ENCODE results near the gene MAN2B1.
"Not testable (repeated sequence)": the region's sequence is repeated elsewhere in the genome, so short reads cannot be mapped to it uniquely, and the experiment has no call there.

The MAN2B1 gene

GRCh38 chr19:12656899-12657571 is 9.5 kb downstream of the MAN2B1 start:
- DNase-seq: no peak

GRCh38 chr19:12655546-12655945 is 11.0 kb downstream of the MAN2B1 start:
- DNase-seq: no peak

DNA sequence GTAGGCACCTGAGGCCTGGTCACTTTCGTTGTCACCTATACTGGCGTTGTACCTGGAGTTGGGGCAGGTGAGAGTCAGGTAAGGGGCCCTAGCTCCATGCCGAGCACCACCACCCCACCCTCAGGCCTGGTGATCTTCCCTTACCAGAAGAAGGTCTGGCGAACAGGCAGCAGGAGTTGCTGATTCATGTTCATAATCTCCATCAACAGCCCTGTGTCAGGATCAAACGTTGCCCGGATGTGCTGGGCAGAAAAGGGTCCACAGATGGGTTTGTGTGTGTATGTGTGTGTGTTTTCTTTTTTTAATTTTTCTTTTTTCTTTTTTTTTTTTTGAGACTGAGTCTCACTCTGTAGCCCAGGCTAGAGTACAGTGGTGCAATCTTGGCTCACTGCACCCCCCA is 14.3 kb downstream of the MAN2B1 start:
- no peak for DNase-seq

- DNase-seq: no peak
Observed at GRCh38 chr19:12649941-12650340, 16.6 kb downstream of the MAN2B1 start.

DNA sequence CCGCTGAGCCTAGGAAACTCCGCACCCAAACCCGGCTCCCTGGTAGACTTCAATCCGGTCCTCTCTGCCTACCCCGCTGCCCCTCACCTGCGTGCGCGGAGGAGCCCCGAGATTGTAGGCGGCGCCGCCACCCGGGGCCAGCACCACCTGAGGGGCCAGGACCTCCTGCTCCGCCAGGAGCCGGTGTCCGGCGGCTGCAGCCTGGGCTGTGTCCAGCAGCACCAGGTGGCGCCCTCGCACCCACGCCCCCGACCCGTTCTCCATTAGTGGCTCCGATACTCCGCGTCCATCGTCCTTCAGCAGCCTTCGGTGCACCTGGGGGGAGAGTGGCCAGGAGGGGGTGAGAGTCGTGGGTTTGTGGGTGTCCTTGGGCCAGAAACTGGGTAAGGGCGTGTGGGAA is 18.5 kb downstream of the MAN2B1 start:
- DNase-seq: no peak

- DNase-seq: no peak
Observed at GRCh38 chr19:12647490-12648071, 19.0 kb downstream of the MAN2B1 start.

DNA sequence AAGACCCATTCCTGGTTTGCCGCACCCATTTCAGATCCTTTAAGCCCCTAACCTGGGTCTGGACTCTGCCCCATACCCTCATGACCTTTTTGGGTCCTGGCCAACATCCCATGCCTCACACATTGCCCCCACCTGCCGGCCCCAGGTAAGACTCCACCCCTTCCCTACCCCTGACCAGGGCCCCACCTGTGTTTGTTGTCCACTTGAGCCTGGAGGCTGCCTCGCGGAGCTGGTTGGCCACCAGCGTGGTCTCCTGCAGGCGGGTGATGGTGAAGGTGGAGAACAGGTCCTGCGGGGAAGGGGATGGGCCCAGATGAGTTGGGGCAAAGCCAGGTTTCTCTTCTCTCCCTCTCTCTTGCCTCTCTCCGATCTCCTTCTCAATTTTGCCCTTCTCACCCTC is 19.5 kb downstream of the MAN2B1 start:
- DNase-seq: no peak

GRCh38 chr19:12646551-12646950 is 20.0 kb downstream of the MAN2B1 start:
- no peak for DNase-seq

DNA sequence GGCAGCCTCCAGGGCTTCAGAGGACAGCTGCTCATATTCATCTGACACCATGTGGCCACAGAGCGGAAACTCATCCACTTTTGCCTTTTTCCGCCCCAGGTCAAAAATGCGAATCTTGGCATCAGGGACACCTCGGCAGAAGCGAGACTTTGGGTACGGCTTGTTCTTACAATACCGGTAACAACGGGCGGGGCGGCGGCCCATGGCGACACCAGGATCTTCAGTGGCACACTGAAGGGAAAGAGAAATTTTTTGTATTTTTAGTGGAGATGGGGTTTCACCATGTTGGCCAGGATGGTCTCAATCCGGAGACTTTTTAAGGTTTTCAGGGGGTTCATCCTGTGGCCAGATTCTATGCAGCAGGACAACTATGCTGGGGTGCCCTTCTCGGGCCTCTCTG is 22.8 kb downstream of the MAN2B1 start:
- DNase-seq: not testable (repeated sequence)

DNA sequence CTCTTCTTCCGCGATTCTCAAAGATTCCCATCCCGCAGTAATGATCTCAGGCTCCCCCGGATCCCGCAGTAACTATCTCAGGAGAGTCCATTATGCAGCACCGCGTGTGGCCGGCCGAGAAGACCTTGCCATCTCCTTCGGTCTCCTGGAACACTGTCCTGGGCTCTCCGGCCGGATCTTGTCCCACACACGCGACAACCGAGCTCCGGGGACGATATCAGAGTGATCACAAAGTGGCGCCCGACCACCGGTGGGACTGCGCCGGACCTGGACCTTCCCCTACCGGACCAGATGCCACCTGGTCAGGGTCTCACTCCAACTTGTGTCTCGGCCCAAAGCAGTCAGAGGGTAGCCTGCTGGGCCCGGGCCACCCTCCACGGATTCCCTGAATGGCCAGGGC is 24.0 kb downstream of the MAN2B1 start:
- no peak for DNase-seq

DNA sequence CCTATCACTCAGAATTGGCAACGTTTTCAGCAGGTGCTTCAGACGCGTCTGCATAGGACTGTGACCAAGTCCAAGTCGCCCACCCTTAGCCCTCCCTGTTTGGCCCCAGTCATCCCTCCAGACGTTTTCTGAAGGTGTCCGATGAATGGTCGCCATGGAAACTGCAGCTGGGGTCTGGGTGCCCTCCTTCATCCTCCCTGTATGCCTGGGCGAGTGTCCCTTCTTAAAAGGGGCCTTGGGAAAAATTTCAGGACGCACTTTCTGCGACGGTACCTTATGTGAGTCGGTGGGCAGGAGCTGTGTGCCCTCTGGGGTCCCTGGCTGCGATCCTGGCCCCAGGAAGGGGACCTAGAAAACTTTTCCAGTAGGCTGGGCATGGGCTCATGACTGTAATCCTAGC is 25.1 kb downstream of the MAN2B1 start:
- no peak for DNase-seq

- peak; percentile 78 for DNase-seq
Observed at GRCh38 chr19:12639901-12640613, 26.5 kb downstream of the MAN2B1 start.

DNA sequence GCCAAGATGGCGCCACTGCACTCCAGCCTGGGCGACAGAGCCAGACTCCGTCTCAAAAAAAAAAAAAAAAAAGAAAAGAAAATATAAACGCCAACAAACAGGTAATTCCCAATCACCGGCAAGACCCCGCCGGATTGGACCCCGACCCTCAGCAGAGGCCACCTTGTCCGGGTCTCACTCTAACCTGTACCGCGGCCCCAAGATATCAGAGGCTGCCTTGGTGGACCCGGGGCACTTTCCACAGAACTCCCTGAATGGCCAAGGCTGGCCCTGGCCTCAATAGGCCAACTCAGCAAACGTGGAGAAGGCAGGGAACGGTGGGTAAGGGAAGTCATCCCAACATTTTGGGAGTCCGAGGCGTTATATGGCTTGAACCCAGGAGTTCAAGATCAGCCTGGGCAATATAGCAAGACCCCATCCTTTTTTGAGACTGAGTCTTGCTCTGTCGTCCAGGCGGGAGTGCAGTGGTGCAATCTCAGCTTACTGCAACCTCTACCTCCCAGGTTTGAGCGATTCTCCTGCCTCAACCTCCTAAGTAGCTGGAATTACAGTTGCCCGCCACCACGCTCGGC is 27.8 kb downstream of the MAN2B1 start:
- DNase-seq: no peak

DNA sequence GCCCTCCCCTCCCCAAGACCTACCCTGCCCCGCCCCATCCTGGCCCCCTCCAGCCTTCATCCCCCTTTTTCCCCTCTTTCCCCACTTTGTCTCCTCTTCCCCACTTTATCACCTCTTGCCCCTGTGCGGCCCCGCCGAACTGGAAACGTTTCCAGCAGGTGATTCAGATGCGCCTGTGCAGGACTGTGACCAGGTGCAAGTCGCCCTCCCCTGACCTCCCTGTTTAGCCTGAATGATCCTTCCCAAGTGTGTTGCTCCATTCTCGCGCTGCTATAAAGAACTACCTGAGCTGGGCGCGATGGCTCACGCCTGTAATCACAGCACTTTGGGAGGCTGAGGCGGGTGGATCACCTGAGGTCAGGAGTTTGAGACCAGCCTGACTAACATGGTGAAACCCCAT is 29.9 kb downstream of the MAN2B1 start:
- no peak for DNase-seq

DNA sequence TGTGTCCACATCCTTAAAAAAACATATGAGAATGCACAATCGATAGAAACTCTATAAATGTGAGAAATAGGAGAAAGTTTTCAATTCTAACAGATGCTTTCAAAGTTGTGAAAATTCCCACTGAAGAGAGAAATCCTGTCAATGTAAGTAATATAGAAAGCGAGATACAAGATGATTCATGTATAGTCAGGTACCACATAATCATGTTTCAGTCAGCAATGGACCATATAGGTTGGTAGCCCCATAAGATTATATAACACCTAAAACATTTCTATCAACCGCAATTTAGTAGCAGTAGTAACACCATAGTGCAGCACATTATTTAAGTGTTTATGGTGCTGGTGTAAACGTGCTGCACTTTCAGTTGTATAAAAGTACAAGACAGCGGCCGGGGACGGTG is 37.3 kb downstream of the MAN2B1 start:
- DNase-seq: no peak

DNA sequence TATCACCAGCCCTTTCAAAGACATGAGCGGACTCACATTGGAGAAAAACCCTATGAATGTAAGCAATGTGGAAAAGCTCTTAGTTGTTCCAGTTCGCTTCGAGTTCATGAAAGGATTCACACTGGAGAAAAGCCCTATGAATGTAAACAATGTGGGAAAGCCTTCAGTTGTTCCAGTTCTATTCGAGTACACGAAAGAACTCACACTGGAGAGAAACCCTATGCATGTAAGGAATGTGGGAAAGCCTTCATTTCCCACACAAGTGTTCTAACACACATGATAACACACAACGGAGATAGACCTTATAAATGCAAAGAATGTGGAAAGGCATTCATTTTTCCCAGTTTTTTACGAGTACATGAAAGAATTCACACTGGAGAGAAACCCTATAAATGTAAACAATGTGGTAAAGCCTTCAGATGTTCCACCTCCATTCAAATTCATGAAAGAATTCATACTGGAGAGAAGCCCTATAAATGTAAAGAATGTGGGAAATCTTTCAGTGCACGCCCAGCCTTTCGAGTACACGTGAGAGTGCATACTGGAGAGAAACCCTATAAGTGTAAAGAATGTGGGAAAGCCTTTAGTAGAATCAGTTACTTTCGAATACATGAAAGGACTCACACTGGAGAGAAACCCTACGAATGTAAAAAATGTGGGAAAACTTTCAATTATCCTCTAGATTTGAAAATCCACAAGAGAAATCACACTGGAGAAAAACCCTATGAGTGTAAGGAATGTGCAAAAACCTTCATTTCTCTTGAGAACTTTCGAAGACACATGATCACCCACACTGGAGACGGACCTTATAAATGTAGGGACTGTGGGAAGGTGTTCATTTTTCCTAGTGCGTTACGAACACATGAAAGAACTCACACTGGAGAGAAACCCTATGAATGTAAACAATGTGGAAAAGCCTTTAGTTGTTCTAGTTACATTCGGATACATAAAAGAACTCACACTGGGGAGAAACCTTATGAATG is 38.2 kb downstream of the MAN2B1 start:
- no peak for DNase-seq

DNA sequence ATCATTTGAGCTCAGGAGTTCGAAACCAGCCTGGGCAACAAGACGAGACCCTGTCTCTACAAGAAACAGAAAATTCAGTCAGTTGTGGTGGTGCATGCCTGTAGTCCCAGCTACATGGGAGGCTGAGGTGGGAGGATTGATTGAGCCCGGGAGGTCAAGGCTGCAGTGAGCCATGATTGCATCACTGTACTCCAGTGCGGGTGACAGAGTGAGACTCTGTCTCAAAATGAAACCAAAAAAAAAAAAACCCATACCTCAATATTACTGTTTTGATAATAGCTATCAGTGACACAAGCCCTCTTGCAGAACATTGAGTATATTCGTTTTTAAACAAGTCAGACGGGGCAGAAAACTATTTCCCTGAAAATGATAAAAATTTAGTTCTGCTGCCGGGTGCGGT is 39.6 kb downstream of the MAN2B1 start:
- no peak for DNase-seq

- no peak for DNase-seq
Observed at GRCh38 chr19:12623361-12624031, 43.0 kb downstream of the MAN2B1 start.

DNA sequence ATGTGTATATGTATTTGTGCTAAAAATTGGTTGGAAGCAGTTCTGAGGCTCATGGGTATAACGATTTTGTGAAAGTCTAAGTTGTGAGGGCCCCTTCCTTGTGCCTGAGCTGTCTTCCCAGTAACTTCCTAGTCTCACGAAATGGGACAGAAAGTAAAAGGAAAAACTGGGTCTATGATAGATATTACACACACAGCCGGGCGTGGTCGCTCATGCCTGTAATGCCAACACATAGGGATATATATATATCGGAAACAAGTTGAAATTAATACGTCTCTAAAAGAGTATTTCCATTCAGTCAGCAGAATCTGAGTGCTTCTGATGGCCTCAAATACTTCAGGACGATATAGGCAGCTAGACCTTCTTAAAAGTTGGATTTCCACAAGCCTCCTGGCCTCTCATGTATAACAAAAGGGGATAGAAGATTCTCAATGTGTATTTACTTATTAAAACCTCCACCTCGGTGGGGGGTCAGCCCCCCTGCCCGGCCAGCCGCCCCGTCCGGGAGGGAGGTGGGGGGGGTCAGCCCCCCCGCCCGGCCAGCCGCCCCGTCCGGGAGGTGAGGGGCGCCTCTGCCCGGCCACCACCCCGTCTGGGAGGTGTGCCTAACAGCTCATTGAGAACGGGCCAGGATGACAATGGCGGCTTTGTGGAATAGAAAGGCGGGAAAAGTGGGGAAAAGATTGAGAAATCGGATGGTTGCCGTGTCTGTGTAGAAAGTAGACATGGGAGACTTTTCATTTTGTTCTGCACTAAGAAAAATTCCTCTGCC is 45.1 kb downstream of the MAN2B1 start:
- DNase-seq: not testable (repeated sequence)

DNA sequence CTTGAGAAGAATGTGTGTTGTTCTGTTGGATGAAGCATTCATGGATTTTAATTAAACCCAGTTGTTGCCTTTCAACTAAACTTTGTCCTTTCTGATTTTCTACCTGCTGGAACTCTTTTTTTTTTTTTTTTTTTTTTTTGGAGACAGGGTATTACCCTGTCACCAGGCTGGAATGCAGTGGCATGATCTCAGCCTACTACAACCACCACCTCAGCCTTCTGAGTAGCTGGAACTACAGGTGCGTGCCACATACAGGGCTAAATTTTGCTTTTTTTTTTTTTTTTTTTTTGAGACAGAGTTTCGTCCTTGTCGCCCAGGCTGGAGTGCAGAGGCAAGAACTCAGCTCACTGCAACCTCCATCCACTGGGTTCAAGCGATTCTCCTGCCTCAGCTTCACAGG is 48.9 kb downstream of the MAN2B1 start:
- DNase-seq: no peak

- DNase-seq: no peak
Observed at GRCh38 chr19:12611361-12611699, 55.2 kb downstream of the MAN2B1 start.
